Lower lobe of right lung (tissue), 2 donors: Measurements from ENCODE around the gene IP6K3. TPM values are rescaled to one million over a fixed set of nuclear protein-coding genes. Genes with fewer than 3 reads are reported as not detected.

Experiments
- ATAC-seq, 2 donors: fragments of 200-7000 bp; cut with Tn5 transposase; one replicate each; pipeline ENCODE4 v1.9.1; 2020 to 2022; ENCODE audit warnings: mild to moderate bottlenecking in 2 of 2, moderate library complexity in 2 of 2
- DNase-seq: peaks from one replicate; pipeline ENCODE4 v3.0.0-alpha.2; 2020
- H3K27ac ChIP-seq: fragments of 200-600 bp; one replicate; pipeline ENCODE4 v1.8.0; 2022
- H3K27me3 ChIP-seq: fragments of 200-600 bp; one replicate; pipeline ENCODE4 v1.8.0; 2022; ENCODE audit warnings: low read depth
- H3K36me3 ChIP-seq: fragments of 200-600 bp; one replicate; pipeline ENCODE4 v1.8.0; 2022; ENCODE audit warnings: mild to moderate bottlenecking
- H3K4me1 ChIP-seq: fragments of 200-600 bp; one replicate; pipeline ENCODE4 v1.8.0; 2022
- H3K4me3 ChIP-seq: fragments of 200-600 bp; one replicate; pipeline ENCODE4 v1.8.0; 2022; ENCODE audit warnings: mild to moderate bottlenecking
- H3K9me3 ChIP-seq: fragments of 200-600 bp; one replicate; pipeline ENCODE4 v1.8.0; 2022
- CTCF ChIP-seq: fragments of 200-600 bp; IDR thresholded peaks from one replicate; pipeline ENCODE4 v1.8.0; 2022; ENCODE audit warnings: antibody characterized with exemption, mild to moderate bottlenecking
- intact Hi-C: fragments of 100-400 bp; cut with DNase I; formaldehyde crosslinking; loops from one replicate; pipeline ENCODE4 v1.11.0; 2022
- total RNA-seq: library from RNA; stranded (reverse); fragmentation: NEBNext Ultra II Directional; extraction: Animal tissue kit (Norgen Biotek cat#: 25700); gene quantifications from one replicate; pipeline ENCODE4 v1.2.1, GENCODE V29; 2021
- donor health status: DM: no; HTN: yes; CAD: no; lungs with severe emphysema.

Gene IP6K3
- total RNA-seq, 1 donor from 2014 or later, result 3.5 TPM

- no peak for TF ChIP-seq CTCF
- H3K27ac ChIP-seq, result no peak overlapping the region
- H3K36me3 ChIP-seq, result peaks cover 6% of the 10 kb centered on the region
- no peaks in the 10 kb centered on the region for H3K27me3 ChIP-seq
- no peak overlapping the region for H3K4me3 ChIP-seq
- no peak for DNase-seq
- ATAC-seq, result no peak
- no peaks in the 10 kb centered on the region for H3K9me3 ChIP-seq
- H3K4me1 ChIP-seq, result no peaks in the 10 kb centered on the region
- intact Hi-C loops, result no loop called here
Observed at GRCh38 chr6:33732385-33732784, 14.3 kb downstream of the IP6K3 start.

GRCh38 chr6:33731751-33732282 lies 14.9 kb downstream of the IP6K3 start:
- H3K4me1 ChIP-seq, result no peaks in the 10 kb centered on the region
- ATAC-seq (no peak), DNase-seq (peak; percentile 38)
- H3K4me3 ChIP-seq, result no peak overlapping the region
- H3K27me3 ChIP-seq, result no peaks in the 10 kb centered on the region
- no peak for TF ChIP-seq CTCF
- no peak overlapping the region for H3K27ac ChIP-seq
- H3K36me3 ChIP-seq, result peaks cover 6% of the 10 kb centered on the region
- intact Hi-C loops, result no loop called here
- no peaks in the 10 kb centered on the region for H3K9me3 ChIP-seq

- no peak for TF ChIP-seq CTCF
- intact Hi-C loops, result no loop called here
Observed at GRCh38 chr6:33731035-33731434, 15.7 kb downstream of the IP6K3 start.

GRCh38 chr6:33730611-33731010 lies 16.1 kb downstream of the IP6K3 start:
- H3K27ac ChIP-seq, result no peak overlapping the region

More at GRCh38 chr6:33731035-33731434, 15.7 kb downstream of the IP6K3 start:
- ATAC-seq, result no peak
- Histone ChIP-seq H3K4me1 (no peaks in the 10 kb centered on the region), H3K9me3 (no peaks in the 10 kb centered on the region), H3K27me3 (no peaks in the 10 kb centered on the region), H3K4me3 (no peak overlapping the region), H3K27ac (no peak overlapping the region), H3K36me3 (peaks cover 6% of the 10 kb centered on the region)
- DNase-seq, result peak; percentile 19

GRCh38 chr6:33729059-33729458 lies 17.6 kb downstream of the IP6K3 start:
- ATAC-seq (no peak), DNase-seq (peak; percentile 13)
- intact Hi-C loops, result no loop called here
- Histone ChIP-seq H3K27ac (no peak overlapping the region), H3K27me3 (no peaks in the 10 kb centered on the region), H3K9me3 (no peaks in the 10 kb centered on the region), H3K4me1 (peaks cover under 1% of the 10 kb centered on the region), H3K36me3 (peaks cover 10% of the 10 kb centered on the region), H3K4me3 (no peak overlapping the region)
- no peak for TF ChIP-seq CTCF

More at GRCh38 chr6:33730611-33731010, 16.1 kb downstream of the IP6K3 start:
- ATAC-seq, result no peak
- Histone ChIP-seq H3K9me3 (no peaks in the 10 kb centered on the region), H3K4me1 (no peaks in the 10 kb centered on the region), H3K36me3 (peaks cover 7% of the 10 kb centered on the region), H3K4me3 (no peak overlapping the region), H3K27me3 (no peaks in the 10 kb centered on the region)
- no peak for TF ChIP-seq CTCF
- DNase-seq, result peak; percentile 32
- intact Hi-C loops, result no loop called here
